GM18907 (cell line): ENCODE results near the gene SLC25A26.

ENCODE experiments used
- ATAC-seq: cut with Tn5 transposase; IDR thresholded peaks from one replicate; pipeline ENCODE4 v1.9.1; 2021; ENCODE audit warnings: mild to moderate bottlenecking, moderate library complexity; ENCODE audit not compliant: unreplicated experiment

Gene SLC25A26

GRCh38 chr3:66220602-66221377, at the start of gene SLC25A26:
SLC25A26 (plus strand) TSS chr3:66221001; CDS start chr3:66221095, 94 bp downstream.
- ATAC-seq = peak; percentile 99

- ATAC-seq = no peak
Observed at GRCh38 chr3:66172394-66172793, 48.4 kb upstream of the SLC25A26 start.

GRCh38 chr3:66177026-66177425, 43.8 kb upstream of the SLC25A26 start:
- ATAC-seq = no peak

- no peak for ATAC-seq
Observed at GRCh38 chr3:66178206-66178605, 42.6 kb upstream of the SLC25A26 start.

GRCh38 chr3:66179793-66180192, 41.0 kb upstream of the SLC25A26 start:
- no peak for ATAC-seq

- ATAC-seq = no peak
Observed at GRCh38 chr3:66181764-66182163, 39.0 kb upstream of the SLC25A26 start.

GRCh38 chr3:66182246-66182645, 38.6 kb upstream of the SLC25A26 start:
- no peak for ATAC-seq

GRCh38 chr3:66186545-66186944, 34.3 kb upstream of the SLC25A26 start:
- ATAC-seq = no peak

GRCh38 chr3:66195347-66195783, 25.4 kb upstream of the SLC25A26 start:
- ATAC-seq = no peak

- ATAC-seq = no peak
Observed at GRCh38 chr3:66196633-66197032, 24.2 kb upstream of the SLC25A26 start.

- no peak for ATAC-seq
Observed at GRCh38 chr3:66198437-66199088, 22.2 kb upstream of the SLC25A26 start.

- ATAC-seq = no peak
Observed at GRCh38 chr3:66199089-66199473, 21.7 kb upstream of the SLC25A26 start.

GRCh38 chr3:66200147-66200546, 20.7 kb upstream of the SLC25A26 start:
- ATAC-seq = no peak

- ATAC-seq = no peak
Observed at GRCh38 chr3:66200786-66201185, 20.0 kb upstream of the SLC25A26 start.

GRCh38 chr3:66203275-66203674, 17.5 kb upstream of the SLC25A26 start:
- no peak for ATAC-seq

- no peak for ATAC-seq
Observed at GRCh38 chr3:66206806-66207205, 14.0 kb upstream of the SLC25A26 start.

- ATAC-seq = no peak
Observed at GRCh38 chr3:66208189-66208588, 12.6 kb upstream of the SLC25A26 start.

GRCh38 chr3:66210687-66211295, 10.0 kb upstream of the SLC25A26 start:
- no peak for ATAC-seq

- no peak for ATAC-seq
Observed at GRCh38 chr3:66211779-66212178, 9.0 kb upstream of the SLC25A26 start.

GRCh38 chr3:66215106-66215505, 5.7 kb upstream of the SLC25A26 start:
- no peak for ATAC-seq

GRCh38 chr3:66220066-66220465, 735 bp upstream of the SLC25A26 start:
- ATAC-seq = no peak

- no peak for ATAC-seq
Observed at GRCh38 chr3:66224220-66224619, 3.4 kb downstream of the SLC25A26 start.
